RWPE1 (cell line): ENCODE measurements around the gene PLEK.
"Not testable (repeated sequence)": the region's sequence is repeated elsewhere in the genome, so short reads cannot be mapped to it uniquely, and the experiment has no call there.

ENCODE experiments used
- CTCF ChIA-PET: fragments of 350-600 bp; sonication (Branson Sonifier 250); formaldehyde crosslinking; extraction: SDS; loops from one replicate; lab custom pipeline; 2021; lab: Yijun Ruan, JAX
- POLR2A ChIA-PET: fragments of 400-600 bp; formaldehyde crosslinking; extraction: SDS; loops from one replicate; lab custom pipeline; 2020; ENCODE audit warnings: antibody characterized with exemption; ENCODE audit not compliant: low non-redundant PET; lab: Yijun Ruan, JAX
- DNase-seq: peaks from one replicate; pipeline ENCODE4 v3.0.0; 2012; ENCODE audit warnings: low spot score
- H3K27ac ChIP-seq: fragments of 450-650 bp; 2 replicates; pipeline ENCODE4 v1.5.1; 2017
- TF ChIP-seq, protein P1 (sequence below): fragments of 450-650 bp; conservative IDR thresholded peaks from 2 replicates; pipeline ENCODE4 v1.5.1; 2017; ENCODE audit warnings: low read depth, mild to moderate bottlenecking

PLEK gene

DNA sequence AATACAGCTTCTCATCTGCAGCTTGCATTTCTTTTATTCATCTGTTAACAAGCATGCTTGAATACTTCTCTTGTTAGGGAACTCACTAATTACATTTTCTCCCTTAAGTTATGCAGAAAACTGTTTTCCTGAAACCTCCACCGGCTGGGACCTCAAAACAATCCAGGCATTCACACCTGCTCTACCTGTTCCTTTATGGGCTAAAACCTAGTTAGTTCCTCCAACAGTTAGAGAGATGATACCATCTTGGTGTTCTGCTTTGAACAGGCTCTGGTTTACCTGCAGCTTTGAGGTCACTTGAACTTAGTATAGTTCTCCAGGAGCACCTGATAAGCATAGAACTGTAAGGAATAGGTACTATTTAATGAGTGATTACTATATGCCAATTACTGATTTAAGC, 6.1 kb downstream of the PLEK start:
- TF ChIP-seq, protein P1, sequence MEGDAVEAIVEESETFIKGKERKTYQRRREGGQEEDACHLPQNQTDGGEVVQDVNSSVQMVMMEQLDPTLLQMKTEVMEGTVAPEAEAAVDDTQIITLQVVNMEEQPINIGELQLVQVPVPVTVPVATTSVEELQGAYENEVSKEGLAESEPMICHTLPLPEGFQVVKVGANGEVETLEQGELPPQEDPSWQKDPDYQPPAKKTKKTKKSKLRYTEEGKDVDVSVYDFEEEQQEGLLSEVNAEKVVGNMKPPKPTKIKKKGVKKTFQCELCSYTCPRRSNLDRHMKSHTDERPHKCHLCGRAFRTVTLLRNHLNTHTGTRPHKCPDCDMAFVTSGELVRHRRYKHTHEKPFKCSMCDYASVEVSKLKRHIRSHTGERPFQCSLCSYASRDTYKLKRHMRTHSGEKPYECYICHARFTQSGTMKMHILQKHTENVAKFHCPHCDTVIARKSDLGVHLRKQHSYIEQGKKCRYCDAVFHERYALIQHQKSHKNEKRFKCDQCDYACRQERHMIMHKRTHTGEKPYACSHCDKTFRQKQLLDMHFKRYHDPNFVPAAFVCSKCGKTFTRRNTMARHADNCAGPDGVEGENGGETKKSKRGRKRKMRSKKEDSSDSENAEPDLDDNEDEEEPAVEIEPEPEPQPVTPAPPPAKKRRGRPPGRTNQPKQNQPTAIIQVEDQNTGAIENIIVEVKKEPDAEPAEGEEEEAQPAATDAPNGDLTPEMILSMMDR, result no peak
- no peak for DNase-seq
- ChIA-PET POLR2A (no interaction called here), CTCF (no interaction called here)
- no peak overlapping the region for H3K27ac ChIP-seq

GRCh38 chr2:68371581-68371980, 6.5 kb downstream of the PLEK start:
- CTCF ChIA-PET, result no interaction called here
- TF ChIP-seq, protein P1, result no peak

GRCh38 chr2:68372485-68372884, 7.4 kb downstream of the PLEK start:
- CTCF ChIA-PET, result interaction anchor here (1.2 kb wide), 1 partner anchor 9 kb away, joined by 3 read pairs; no protein-coding TSS in a partner anchor
- POLR2A ChIA-PET, result no interaction called here
- TF ChIP-seq, protein P1, result no peak
- no peak for DNase-seq
- no peak overlapping the region for H3K27ac ChIP-seq

More at GRCh38 chr2:68371581-68371980, 6.5 kb downstream of the PLEK start:
- no peak for DNase-seq
- H3K27ac ChIP-seq, result no peak overlapping the region
- POLR2A ChIA-PET, result no interaction called here

DNA sequence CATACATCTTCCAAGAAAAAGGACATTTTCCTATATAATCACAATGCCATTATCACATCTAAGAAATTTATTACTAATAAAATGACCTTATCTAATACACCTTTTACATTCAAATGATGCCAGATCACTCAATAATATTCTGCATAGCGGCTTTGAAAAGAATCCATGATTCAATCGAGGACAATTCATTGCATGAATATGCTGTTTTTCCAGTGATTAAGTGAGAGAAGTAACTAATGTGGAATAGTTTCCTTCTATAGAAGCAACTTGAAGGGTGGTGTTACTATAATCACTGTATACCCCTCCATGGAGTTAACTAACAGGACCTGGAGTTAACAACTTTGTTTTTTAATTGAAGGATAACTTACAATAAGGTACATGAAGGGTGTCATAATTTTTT, 9.1 kb downstream of the PLEK start:
- ChIA-PET CTCF (no interaction called here), POLR2A (no interaction called here)
- H3K27ac ChIP-seq, result no peak overlapping the region
- TF ChIP-seq, protein P1, result no peak
- no peak for DNase-seq

- POLR2A ChIA-PET, result no interaction called here
- CTCF ChIA-PET, result no interaction called here
- no peak for DNase-seq
- TF ChIP-seq, protein P1, result no peak
- H3K27ac ChIP-seq, result no peak overlapping the region
Measured at GRCh38 chr2:68375582-68375981, 10.5 kb downstream of the PLEK start.

DNA sequence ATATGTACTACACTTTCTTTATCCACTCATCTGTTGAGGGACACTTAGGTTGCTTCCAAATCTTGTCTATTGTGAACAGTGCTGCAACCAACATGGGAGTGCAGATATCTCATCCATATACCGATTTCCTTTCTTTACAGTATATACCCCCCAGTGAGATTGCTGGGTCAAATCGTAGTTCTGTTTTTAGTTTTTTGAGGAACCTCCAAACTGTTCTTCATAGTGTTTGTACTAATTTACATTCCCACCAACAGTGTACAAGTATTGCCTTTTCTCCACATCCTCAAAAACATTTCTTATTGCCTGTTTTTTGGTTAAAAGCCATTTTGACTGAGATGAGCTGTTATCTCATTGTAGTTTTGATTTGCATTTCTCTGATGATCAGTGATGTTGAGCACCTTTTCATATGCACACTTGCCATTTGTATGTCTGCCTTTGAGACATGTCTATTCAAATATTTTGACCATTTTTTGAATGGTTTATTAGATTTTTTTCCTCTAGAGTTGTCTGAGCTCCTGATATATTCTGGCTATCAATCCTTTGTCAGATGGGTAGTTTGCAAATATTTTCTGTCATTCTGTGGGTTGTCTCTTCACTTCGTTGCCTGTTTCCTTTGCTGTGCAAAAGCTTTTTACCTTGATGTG, 12.2 kb downstream of the PLEK start:
- H3K27ac ChIP-seq, result no peak overlapping the region
- TF ChIP-seq, protein P1, result no peak
- CTCF ChIA-PET, result no interaction called here
- POLR2A ChIA-PET, result interaction anchor here (0.6 kb wide), 1 partner anchor 1779 kb away, joined by 3 read pairs; no protein-coding TSS in a partner anchor
- no peak for DNase-seq

DNA sequence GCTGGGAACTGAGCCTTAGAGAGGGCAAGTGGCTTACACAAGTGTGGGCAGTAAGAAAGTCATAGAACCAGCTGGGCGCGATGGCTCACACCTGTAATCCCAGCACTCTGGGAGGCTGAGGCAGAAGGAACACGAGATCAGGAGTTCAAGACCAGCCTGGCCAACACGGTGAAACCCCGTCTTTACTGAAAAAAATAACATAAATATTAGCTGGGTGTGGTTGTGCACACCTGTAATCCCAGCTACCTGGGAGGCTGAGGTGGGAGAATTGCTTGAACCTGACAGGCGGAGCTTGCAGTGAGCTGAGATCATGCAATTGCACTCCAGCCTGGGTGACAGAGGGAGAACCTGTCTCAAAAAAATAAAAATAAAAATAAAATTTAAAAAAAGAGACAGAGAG, 13.7 kb downstream of the PLEK start:
- POLR2A ChIA-PET, DNase-seq, H3K27ac ChIP-seq, CTCF ChIA-PET: not testable (repeated sequence)
